Fibroblast of villous mesenchyme (primary cell): ENCODE measurements around the gene AKT1S1. TPM values are rescaled to one million over a fixed set of nuclear protein-coding genes. Genes with fewer than 3 reads are reported as not detected.

Experiments used
- DNase-seq: peaks from one replicate; pipeline ENCODE4 v3.0.0-alpha.2; 2010; ENCODE audit warnings: low read depth
- H3K4me3 ChIP-seq: 2 replicates; pipeline ENCODE4 v1.5.1; 2011; ENCODE audit warnings: low read depth, mild to moderate bottlenecking, low read length
- CTCF ChIP-seq: IDR thresholded peaks from 2 replicates; pipeline ENCODE4 v1.5.1; 2012; ENCODE audit warnings: low read depth, mild to moderate bottlenecking, low read length; ENCODE audit not compliant: insufficient read depth
- total RNA-seq: library from RNA; depleted of rRNA; stranded (reverse); fragments of >200 nt; gene quantifications from 2 replicates; pipeline ENCODE4 v1.2.3, GENCODE V29; 2012

The AKT1S1 gene
- total RNA-seq, 1 donor = 12.5 TPM

GRCh38 chr19:49921871-49922795 lies 45.0 kb upstream of the AKT1S1 start:
- no peak for TF ChIP-seq CTCF
- DNase-seq = peak; percentile 71
- no peak overlapping the region for H3K4me3 ChIP-seq

GRCh38 chr19:49920624-49921363 lies 43.6 kb upstream of the AKT1S1 start:
- no peak for DNase-seq
- no peak overlapping the region for H3K4me3 ChIP-seq
- no peak for TF ChIP-seq CTCF

- TF ChIP-seq CTCF = no peak
- no peak overlapping the region for H3K4me3 ChIP-seq
- DNase-seq = no peak
These were observed 40.9 kb upstream of the AKT1S1 start for GRCh38 chr19:49918089-49918488.

GRCh38 chr19:49916839-49917733 lies 39.9 kb upstream of the AKT1S1 start:
- H3K4me3 ChIP-seq = no peak overlapping the region
- no peak for TF ChIP-seq CTCF
- DNase-seq = no peak

- TF ChIP-seq CTCF = no peak
- H3K4me3 ChIP-seq = no peak overlapping the region
- DNase-seq = no peak
These were observed 38.1 kb upstream of the AKT1S1 start for GRCh38 chr19:49915271-49915670.

- no peak for TF ChIP-seq CTCF
- no peak overlapping the region for H3K4me3 ChIP-seq
- no peak for DNase-seq
These were observed 36.6 kb upstream of the AKT1S1 start for GRCh38 chr19:49913720-49914119.
